Skin epidermis (tissue), 12 donors: ENCODE measurements around the gene EBLN2.
A peak's percentile ranks its signal among the peaks of the same experiment; 100 is the strongest.

ENCODE experiments used
- H3K27ac ChIP-seq, 21 experiments: fragments of 200-600 bp; sonication (generic) in 11 of 21; one replicate each; pipeline ENCODE4 v1.5.0; 2020; ENCODE audit warnings: mild to moderate bottlenecking in 3 of 21, inconsistent platforms in 2 of 21, moderate library complexity in 2 of 21
- H3K4me3 ChIP-seq, 7 experiments: fragments of 200-600 bp; sonication (generic) in 2 of 7; one replicate each; pipeline ENCODE4 v1.5.0; 2020; ENCODE audit warnings: inconsistent platforms in 2 of 7, mild to moderate bottlenecking in 2 of 7, moderate library complexity in 1 of 7

Gene EBLN2

DNA sequence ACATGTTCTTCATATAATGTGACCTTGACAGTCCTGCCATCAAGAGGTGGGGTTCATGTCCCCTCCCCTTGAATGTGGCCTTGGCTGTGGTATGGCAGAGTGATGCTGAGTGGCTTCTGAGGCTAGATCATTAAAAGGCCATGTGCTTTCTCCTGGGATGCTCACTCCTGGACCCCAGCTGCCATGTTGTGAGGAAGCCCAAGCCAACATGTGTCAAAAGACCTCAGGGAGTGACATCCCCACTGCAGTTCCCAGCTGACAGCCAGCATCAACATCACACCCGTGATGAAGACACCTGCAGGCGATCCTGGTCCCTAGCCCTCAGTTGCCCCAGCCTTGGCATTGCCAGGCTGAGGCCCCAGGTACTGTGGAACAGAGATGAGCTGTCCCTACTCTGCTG lies 36.6 kb downstream of the EBLN2 start:
- H3K27ac ChIP-seq, result no peak overlapping the region
- H3K4me3 ChIP-seq, result no peak overlapping the region

DNA sequence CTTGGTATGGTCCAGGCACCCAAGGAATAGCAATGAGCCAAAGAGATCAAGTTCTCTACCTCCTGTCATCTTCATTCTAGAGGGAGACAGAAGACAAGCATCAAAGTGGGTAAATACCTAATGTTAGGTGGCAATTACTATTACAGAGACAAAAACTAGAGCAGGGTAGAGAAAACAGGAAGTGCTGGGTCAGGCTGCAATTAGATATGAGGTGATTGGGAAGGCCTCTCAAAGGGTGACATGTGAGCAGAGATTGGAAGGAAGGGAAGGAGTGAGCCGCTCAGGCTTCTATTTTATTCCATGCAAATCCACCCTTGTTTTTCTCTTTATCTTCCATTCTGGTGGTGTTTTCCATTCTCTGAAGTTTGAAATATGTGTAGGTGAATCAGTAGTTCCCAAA lies 37.4 kb downstream of the EBLN2 start:
- H3K27ac ChIP-seq, result no peak overlapping the region
- H3K4me3 ChIP-seq, result no peak overlapping the region

DNA sequence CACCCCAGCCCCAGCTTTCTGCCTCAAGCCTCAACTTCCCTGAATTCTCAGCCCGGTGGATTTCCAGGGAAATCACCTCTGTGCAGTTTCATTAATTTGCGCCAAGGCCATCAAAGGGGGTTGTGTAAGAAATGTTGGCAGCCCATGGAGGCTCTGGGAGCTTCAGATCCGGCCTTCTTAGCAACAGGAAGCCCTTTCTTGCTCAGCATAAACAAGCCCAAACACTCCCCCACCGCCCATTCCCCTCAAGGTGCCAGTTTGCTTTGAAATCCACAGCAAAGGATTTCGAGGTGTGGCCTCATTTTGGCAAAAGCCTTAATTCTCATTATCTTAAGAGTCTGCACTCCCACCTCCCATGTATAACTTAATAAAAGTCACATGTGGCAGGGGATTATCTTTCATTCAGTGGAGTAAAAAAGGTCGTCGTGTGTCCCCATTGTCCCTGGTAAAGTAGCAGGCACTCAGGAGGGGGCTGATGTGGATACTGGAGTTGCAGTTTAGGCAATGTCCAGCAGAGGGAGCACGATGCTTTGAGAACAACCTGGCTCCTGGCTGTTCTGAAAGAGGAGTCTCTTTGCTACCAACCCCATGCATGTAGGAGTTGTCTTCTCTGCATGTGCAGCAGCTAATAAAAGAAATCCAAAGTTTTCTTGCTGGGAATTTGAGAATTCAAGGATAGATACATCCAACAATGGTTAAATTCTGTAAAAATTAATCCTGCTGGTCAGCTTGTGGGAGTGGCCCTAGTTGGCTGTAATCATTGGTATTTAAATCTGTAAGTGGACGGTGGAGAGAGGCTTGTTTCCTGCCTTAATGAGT lies 39.5 kb downstream of the EBLN2 start:
- Histone ChIP-seq H3K4me3 (no peak overlapping the region), H3K27ac (peak overlapping the region in 2 of 21 experiments; percentile 8 to 62)

DNA sequence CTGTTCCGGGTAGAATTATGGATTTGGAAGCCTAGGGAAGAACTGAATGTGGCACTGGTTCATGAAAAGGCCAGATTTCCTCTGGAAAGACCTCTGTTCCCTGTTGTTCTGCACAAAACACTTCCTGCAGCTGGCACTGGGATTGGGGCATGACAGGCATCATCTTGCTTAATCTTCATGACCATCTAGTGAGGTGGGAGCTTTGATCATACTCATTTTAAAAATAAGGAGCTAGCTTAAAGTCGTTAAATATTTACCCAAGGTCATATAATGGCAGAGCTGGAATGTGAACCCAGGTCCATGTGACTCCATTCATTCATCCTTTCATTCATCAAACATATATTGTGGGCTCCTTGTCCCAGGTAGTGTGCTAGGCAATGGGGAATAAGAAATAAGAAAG lies 40.4 kb downstream of the EBLN2 start:
- no peak overlapping the region for H3K4me3 ChIP-seq
- peak overlapping the region in 1 of 21 experiments; percentile 14 for H3K27ac ChIP-seq

DNA sequence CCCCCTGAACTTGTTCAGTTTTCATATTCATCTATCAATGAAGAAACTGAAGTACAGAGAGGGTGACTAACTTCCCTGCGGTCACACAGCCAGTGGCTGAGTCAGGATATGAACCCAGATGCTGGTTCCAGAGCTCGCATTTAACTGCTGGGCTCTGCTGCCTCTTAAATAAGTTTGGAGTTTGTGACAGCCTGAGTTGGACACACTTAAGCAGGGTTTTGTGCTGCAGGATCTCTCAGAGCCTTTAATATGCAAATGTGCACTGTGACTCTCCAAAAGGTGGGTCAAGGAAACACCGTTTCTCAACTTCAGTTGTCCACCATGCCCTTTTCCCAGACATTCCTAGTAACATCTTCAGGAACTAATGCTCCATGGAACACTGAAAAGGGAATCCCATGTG lies 45.8 kb downstream of the EBLN2 start:
- Histone ChIP-seq H3K27ac (no peak overlapping the region), H3K4me3 (no peak overlapping the region)

DNA sequence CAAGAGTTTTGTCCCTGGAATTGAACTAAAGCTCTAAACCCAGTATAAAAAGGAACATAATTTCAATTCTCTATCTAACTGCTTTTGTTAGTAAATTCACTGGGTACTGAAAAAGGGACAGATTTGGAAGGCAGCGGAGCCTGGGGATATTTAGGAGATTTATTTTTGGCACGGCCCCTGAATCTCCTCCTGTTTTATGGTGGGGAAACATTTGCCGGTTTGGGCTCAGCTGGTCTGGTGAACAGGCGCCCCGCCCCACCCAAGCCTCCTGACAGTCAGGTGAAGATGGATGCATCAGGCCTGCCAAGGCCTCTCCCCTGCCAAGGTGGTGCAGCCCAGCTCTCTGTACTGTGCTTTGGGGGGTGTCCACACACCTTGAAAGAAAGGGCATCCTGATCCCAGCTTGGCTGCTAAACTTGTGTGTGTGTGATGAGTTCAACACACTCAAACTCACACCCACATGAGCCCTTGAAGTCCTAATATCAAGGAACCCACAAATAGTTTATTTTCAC lies 46.3 kb downstream of the EBLN2 start:
- H3K4me3 ChIP-seq, result no peak overlapping the region
- H3K27ac ChIP-seq, result no peak overlapping the region

DNA sequence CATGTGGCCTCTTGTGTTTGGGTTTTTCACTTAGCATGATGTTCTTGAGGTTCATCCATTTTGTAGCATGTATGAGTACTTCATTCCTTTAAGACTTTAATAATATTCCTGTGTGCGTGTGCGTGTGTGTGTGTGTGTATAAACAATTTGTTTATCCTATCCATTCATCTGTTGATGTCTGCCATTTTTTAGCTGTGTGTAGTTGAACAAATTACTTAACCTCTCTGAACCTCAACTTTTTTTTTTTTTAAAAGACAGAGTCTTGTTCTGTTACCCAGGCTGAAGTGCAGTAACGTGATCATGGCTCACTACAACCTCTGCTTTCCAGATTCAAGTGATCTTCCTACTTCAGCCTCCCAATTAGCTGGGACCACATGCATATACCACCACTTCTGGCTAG lies 47.3 kb downstream of the EBLN2 start:
- no peak overlapping the region for H3K4me3 ChIP-seq
- no peak overlapping the region for H3K27ac ChIP-seq

DNA sequence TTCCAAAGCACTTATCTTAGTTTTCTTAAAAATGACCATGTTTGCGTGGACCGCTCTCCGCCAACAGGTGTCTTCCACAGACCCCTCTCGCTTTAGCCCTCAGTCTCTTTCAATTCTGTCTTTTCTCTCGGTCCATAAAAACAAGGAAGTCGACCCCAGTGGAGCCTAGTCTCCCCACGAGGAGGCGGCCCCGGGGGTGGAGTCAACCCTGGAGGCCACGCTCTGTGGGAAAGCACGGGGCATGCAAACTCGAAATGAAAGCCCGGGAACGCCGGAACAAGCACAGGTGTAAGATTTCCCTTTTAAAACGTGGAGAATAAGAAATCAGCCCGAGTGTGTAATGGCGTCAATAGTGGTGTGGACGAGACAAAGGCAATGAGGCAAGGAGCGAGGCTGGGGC lies 49.1 kb downstream of the EBLN2 start:
- Histone ChIP-seq H3K27ac (no peak overlapping the region), H3K4me3 (no peak overlapping the region)
